GM19240 (cell line): ENCODE results near the gene PRR3.

ENCODE experiments used
- DNase-seq: peaks from one replicate; pipeline ENCODE4 v3.0.0; 2011; ENCODE audit warnings: low spot score; ENCODE audit not compliant: insufficient read length

The PRR3 gene

GRCh38 chr6:30570740-30571074 is 13.6 kb downstream of the PRR3 start:
- DNase-seq = no peak

DNA sequence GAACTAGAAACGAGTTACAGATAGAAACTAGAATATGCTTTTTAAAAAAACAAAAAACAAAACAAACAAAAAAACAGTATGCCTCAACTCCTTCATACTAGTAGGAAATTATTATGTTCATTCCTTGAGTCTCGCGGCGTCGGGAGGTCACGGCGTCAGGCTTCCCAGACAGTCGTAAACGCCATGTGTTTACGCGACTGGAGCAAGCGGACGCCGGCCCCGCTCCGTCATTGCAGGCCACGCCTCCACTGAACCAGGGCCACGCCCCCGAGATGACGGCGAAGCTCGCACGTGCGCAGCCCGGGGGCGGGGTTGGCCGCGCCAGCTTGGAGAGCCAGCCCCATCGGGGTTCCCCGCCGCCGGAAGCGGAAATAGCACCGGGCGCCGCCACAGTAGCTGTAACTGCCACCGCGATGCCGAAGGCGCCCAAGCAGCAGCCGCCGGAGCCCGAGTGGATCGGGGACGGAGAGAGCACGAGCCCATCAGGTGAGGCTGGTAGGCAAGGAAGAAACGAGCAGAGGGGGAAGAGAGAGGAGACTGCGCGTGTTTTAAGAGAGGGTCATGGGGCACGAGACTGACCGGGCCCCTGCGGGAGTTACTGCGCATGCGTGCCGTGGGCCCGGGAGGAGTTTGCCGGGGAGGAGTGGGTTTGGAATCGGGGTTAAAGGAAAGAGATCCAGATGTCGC is 14.1 kb downstream of the PRR3 start, which contains the start of gene ABCF1:
Gene ABCF1 (plus strand): TSS at position 368 of the 687 bp plus-strand sequence. CDS start 46 bp downstream, at position 414.
- peak; percentile 94 for DNase-seq

DNA sequence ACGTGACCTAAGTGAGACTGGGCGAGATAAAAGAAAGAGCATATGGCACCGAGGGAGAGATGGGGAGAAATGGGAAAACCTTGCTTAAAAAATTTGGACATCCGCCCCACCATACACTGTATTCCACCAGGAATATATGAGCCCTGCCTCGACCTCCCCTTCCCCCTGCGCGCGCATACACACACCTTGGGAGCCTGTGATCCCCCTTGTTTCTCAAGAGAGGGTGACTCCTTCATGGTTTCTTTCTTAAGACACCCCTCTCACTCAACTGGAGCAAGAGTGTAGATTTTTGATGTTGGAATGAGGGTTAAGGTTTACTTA is 14.6 kb downstream of the PRR3 start:
- no peak for DNase-seq

DNA sequence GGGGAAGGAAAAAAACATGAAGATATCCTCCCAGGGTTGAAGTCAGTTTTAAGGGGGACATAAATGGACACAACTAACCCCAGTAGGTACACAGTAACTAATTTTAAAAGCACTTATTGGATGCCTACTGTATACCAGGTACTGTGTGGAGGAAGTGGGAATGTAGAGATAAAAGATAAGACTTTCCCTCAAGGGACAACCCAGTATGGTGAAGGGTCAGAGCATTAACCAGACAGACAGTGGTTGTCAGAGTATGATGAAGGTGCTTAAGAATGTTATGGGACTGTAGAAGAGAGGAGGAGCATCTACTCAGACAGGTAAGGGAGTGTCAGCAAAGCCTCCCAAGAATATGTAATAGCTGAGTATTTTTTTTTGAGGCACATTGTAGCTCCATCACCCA is 15.1 kb downstream of the PRR3 start:
- no peak for DNase-seq

- DNase-seq = no peak
Measured at GRCh38 chr6:30573113-30573512, 16.0 kb downstream of the PRR3 start.

DNA sequence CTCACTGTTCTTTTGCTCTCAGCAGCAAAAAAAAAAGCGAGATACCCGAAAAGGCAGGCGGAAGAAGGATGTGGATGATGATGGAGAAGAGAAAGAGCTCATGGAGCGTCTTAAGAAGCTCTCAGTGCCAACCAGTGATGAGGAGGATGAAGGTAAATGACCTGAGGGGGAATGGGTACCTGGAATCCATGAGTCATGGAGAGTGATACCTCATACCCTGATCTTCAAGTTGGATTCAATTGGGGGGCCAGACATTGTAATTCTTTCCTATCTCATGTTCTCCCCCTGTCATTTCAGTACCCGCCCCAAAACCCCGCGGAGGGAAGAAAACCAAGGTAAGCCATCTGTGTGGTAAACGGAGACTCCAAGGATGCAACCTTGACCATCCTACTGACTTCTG is 21.0 kb downstream of the PRR3 start:
- no peak for DNase-seq

DNA sequence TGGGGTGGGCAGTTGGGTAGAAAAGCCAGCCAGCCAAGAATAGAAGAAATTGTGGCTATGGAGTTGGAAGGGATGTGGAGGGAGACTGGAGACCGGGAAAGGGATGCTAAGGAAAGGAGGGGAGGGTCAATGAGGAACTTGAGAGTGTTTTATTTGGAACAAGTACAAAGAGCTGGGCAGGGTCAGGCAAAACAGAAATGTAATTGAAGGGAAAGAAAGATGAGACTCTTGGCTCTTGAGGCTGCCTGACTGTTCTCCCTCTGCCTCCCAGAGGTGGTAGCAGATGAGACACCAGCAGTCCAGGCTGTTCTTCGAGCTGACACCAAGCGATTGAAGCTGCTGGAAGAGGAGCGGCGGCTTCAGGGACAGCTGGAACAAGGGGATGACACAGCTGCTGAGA is 26.8 kb downstream of the PRR3 start:
- DNase-seq = no peak

DNA sequence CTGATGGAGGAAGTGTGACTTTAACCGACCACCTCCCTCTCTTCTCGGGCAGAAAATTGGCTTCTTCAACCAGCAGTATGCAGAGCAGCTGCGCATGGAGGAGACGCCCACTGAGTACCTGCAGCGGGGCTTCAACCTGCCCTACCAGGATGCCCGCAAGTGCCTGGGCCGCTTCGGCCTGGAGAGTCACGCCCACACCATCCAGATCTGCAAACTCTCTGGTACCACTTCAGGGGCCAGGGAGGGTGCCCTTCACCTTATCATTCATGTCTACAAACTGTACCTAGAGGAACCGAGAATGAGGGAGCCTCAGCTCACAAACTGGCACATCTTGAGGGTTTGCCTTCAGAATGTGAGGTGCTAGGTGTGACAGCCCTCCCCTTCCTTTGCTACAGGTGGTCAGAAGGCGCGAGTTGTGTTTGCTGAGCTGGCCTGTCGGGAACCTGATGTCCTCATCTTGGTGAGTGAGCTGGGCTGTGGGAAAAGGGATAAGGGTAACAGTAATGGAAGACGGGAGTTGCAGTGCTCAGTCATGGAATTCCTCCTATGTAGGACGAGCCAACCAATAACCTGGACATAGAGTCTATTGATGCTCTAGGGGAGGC is 32.8 kb downstream of the PRR3 start:
- no peak for DNase-seq

GRCh38 chr6:30590509-30590908 is 33.4 kb downstream of the PRR3 start:
- no peak for DNase-seq

- no peak for DNase-seq
Measured at GRCh38 chr6:30591008-30591407, 33.9 kb downstream of the PRR3 start.

- no peak for DNase-seq
Measured at GRCh38 chr6:30592287-30592686, 35.2 kb downstream of the PRR3 start.

GRCh38 chr6:30597315-30598144 is 40.4 kb downstream of the PRR3 start:
- DNase-seq = peak; percentile 77

GRCh38 chr6:30598912-30599624 is 42.0 kb downstream of the PRR3 start:
- DNase-seq = no peak

GRCh38 chr6:30599625-30600324 is 42.7 kb downstream of the PRR3 start:
- DNase-seq = no peak

DNA sequence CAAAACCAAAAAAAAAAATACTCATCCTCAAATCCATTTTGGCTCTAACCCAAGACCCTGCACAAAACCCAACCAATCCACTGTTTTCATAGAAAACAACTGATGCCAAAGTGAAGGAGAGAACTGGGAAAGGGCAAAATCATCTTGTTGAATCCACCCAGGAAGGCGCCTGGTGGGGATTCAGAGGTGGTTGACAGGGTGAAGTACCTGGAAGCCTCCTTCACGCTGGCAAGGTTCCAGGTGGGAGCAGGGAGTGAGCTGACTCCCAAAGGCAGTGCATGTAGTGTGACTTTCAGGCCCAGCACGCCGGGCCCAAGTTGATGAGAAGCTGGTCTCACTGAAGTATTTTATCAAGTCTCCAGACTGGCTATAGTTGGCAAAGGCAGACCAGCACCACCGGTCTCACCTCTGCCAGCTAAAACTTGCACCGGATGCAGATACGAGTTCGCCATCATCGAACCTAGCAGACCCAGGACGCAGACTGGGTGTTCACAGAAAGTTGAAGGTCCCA is 43.4 kb downstream of the PRR3 start:
- no peak for DNase-seq

GRCh38 chr6:30601436-30601814 is 44.3 kb downstream of the PRR3 start:
- no peak for DNase-seq

DNA sequence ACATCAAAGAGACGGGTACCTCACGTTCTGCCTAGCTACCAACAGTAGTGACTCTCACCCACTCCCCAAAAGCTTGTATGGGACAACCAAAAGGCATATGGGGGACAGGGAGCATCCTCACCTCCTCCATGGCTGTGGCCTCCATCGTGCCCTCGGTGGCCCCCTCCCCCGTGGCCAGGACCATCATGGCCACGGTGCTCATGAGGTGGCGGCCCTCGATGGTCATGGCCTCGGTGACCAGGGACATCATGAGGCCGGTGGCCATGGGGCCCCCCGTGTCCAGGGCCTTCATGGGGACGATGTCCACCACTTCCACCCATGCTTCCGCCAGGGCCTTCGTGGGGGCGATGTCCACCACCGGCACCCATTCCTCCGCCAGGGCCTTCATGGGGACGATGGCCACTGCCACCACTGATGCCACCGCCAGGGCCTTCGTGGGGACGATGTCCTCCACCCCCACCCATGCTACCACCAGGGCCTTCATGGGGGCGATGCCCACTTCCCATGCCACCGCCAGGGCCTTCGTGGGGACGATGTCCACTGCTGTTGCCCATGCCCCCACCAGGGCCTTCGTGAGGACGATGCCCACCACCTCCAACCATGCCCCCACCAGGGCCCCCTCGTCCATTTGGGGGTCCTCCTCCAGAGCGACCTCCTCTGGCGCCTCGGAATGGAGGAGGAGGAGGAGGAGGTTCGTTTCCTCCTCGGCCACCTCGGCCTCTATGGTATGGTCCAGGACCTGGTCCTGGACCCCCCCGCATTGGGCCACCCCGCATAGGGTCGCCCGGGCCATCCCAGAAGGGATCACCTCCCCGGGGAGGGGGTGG is 44.9 kb downstream of the PRR3 start:
- DNase-seq = no peak

GRCh38 chr6:30603961-30604360 is 46.9 kb downstream of the PRR3 start:
- no peak for DNase-seq

DNA sequence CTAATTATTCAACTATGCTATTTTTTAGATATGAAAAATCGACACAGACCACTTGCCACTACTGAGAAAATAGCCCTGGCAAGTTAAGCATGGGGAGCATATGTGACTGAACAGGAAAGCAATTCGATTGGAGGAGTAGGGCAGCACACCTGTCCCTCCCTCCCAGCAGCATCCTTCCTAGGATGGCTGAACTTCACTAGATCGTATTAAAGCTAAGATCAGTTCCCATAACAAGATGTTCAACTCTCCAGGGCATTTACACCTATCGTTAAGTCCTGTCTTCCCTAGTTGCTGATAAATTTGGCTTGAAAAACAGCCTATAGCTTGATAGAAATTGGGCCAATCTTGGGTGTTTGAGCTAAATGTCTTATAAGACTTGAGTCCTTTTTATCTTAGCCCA is 53.0 kb downstream of the PRR3 start:
- no peak for DNase-seq

DNA sequence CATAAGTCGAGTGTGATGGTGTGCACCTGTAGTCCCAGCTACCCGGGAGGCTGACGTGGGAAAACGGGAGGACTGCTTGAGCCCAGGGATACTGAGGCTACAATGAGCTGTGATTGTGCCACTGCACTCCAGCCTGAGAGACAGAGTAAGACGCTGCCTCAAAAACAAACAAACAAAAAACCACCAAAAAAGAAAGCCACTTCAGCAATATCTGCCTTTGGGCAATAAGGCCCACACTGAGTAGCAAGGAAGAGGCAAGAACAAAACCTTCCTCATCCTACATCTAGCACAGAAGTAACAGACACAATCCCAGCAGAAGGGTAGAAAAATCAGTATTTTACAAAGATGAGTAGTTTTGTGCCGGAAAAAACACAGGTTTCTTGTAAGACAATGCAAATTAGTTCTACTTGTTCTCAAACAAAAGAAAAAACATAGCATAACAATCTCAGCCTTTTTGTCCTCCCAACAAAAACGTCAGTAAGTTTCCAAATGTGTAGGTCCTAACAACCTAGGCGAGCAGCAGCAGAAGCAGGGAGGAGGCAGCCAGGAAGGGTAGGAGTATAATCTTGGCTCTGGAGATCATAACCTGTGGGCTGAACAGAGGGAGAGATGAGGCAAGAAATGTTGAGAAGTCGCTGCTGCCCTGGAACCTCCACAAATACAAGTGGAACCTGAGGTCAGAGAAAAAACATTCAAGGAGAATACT is 54.2 kb downstream of the PRR3 start:
- DNase-seq = no peak
